Loucy (cell line): ENCODE measurements around the gene NRIP1.

Experiments
- H2AFZ ChIP-seq: fragments of 200-600 bp; sonication (generic); 2 replicates; pipeline ENCODE4 v1.6.0; 2016; ENCODE audit warnings: antibody characterized with exemption, mild to moderate bottlenecking, low read length, moderate library complexity
- H3F3A ChIP-seq: fragments of 200-600 bp; 2 replicates; pipeline ENCODE4 v1.6.0; 2016; ENCODE audit warnings: antibody characterized with exemption, low read depth, mild to moderate bottlenecking
- H3K27me3 ChIP-seq: fragments of 200-600 bp; sonication (generic); 2 replicates; pipeline ENCODE4 v1.6.1; 2014; ENCODE audit warnings: low read length, mild to moderate bottlenecking; ENCODE audit not compliant: insufficient read depth, poor library complexity, severe bottlenecking
- H3K36me3 ChIP-seq: fragments of 200-600 bp; sonication (generic); 2 replicates; pipeline ENCODE4 v1.6.1; 2016; ENCODE audit warnings: low read length; ENCODE audit not compliant: insufficient read depth
- H3K4me1 ChIP-seq: fragments of 200-600 bp; sonication (generic); 2 replicates; pipeline ENCODE4 v1.5.1; 2014; ENCODE audit warnings: low read length, mild to moderate bottlenecking; ENCODE audit not compliant: insufficient read depth, poor library complexity, severe bottlenecking
- H3K4me2 ChIP-seq: fragments of 200-600 bp; sonication (generic); 2 replicates; pipeline ENCODE4 v1.6.0; 2014; ENCODE audit warnings: antibody characterized with exemption, low read length, low read depth, mild to moderate bottlenecking; ENCODE audit not compliant: poor library complexity, severe bottlenecking
- H3K4me3 ChIP-seq: fragments of 200-600 bp; sonication (generic); 2 replicates; pipeline ENCODE4 v1.5.1; 2014; ENCODE audit warnings: low read length, mild to moderate bottlenecking, mixed read lengths; ENCODE audit not compliant: poor library complexity, severe bottlenecking
- H3K79me2 ChIP-seq: fragments of 200-600 bp; sonication (generic); 2 replicates; pipeline ENCODE4 v1.6.1; 2014; ENCODE audit warnings: low read length; ENCODE audit not compliant: insufficient read depth
- H3K9ac ChIP-seq: fragments of 200-600 bp; sonication (generic); 2 replicates; pipeline ENCODE4 v1.6.0; 2014; ENCODE audit warnings: mild to moderate bottlenecking, low read depth, low read length, moderate library complexity; ENCODE audit not compliant: poor library complexity, severe bottlenecking
- H3K9me2 ChIP-seq: fragments of 200-600 bp; sonication (generic); replicated peaks from 2 replicates; pipeline ENCODE4 v1.6.1; 2016; ENCODE audit warnings: low read depth, low read length, mixed read lengths
- H3K9me3 ChIP-seq: fragments of 200-600 bp; sonication (generic); 2 replicates; pipeline ENCODE4 v1.6.1; 2014; ENCODE audit warnings: mild to moderate bottlenecking, antibody characterized with exemption, low read length, low read depth; ENCODE audit not compliant: insufficient read depth
- H4K20me1 ChIP-seq: fragments of 200-600 bp; sonication (generic); 2 replicates; pipeline ENCODE4 v1.6.0; 2014; ENCODE audit warnings: antibody characterized with exemption, low read length, mild to moderate bottlenecking; ENCODE audit not compliant: insufficient read depth, poor library complexity, severe bottlenecking
- CTCF ChIP-seq: fragments of 200-600 bp; sonication (generic); conservative IDR thresholded peaks from 2 replicates; pipeline ENCODE4 v1.5.1; 2014; ENCODE audit warnings: mild to moderate bottlenecking, antibody characterized with exemption, low read length
- EZH2phosphoT487 ChIP-seq: fragments of 200-600 bp; IDR thresholded peaks from 2 replicates; pipeline ENCODE4 v1.6.1; 2018; ENCODE audit warnings: antibody characterized with exemption, mild to moderate bottlenecking, moderate library complexity, borderline replicate concordance

The NRIP1 gene

GRCh38 chr21:14959343-14959742, 105.5 kb downstream of the NRIP1 start:
- no peaks in the 10 kb centered on the region for H3K27me3 ChIP-seq
- no peaks in the 10 kb centered on the region for H3F3A ChIP-seq
- H3K79me2 ChIP-seq, result no peaks in the 10 kb centered on the region
- H2AFZ ChIP-seq, result no peak overlapping the region
- no peak overlapping the region for H3K9ac ChIP-seq
- peaks cover 14% of the 10 kb centered on the region for H3K4me1 ChIP-seq
- no peaks in the 10 kb centered on the region for H3K9me3 ChIP-seq
- H4K20me1 ChIP-seq, result no peaks in the 10 kb centered on the region
- H3K4me2 ChIP-seq, result no peak overlapping the region
- H3K4me3 ChIP-seq, result no peak overlapping the region
- H3K9me2 ChIP-seq, result no peaks in the 10 kb centered on the region
- TF ChIP-seq CTCF (no peak), EZH2phosphoT487 (no peak)
- H3K36me3 ChIP-seq, result peaks cover 8% of the 10 kb centered on the region; the same call in 1 of the 2 replicates

GRCh38 chr21:14957836-14958235, 107.0 kb downstream of the NRIP1 start:
- H3K9me2 ChIP-seq, result no peaks in the 10 kb centered on the region
- H3K4me3 ChIP-seq, result no peak overlapping the region
- no peaks in the 10 kb centered on the region for H3K9me3 ChIP-seq
- H3F3A ChIP-seq, result no peaks in the 10 kb centered on the region
- no peaks in the 10 kb centered on the region for H3K79me2 ChIP-seq
- H3K9ac ChIP-seq, result no peak overlapping the region
- no peak overlapping the region for H2AFZ ChIP-seq
- no peak overlapping the region for H3K4me2 ChIP-seq
- no peaks in the 10 kb centered on the region for H4K20me1 ChIP-seq
- H3K36me3 ChIP-seq, result no peaks in the 10 kb centered on the region
- H3K27me3 ChIP-seq, result no peaks in the 10 kb centered on the region
- H3K4me1 ChIP-seq, result peaks cover 14% of the 10 kb centered on the region
- TF ChIP-seq EZH2phosphoT487 (no peak), CTCF (no peak)

- Histone ChIP-seq H3K9me3 (no peaks in the 10 kb centered on the region), H3K4me3 (no peak overlapping the region), H3K36me3 (no peaks in the 10 kb centered on the region), H3K4me1 (peaks cover 14% of the 10 kb centered on the region), H3K27me3 (no peaks in the 10 kb centered on the region), H3K9me2 (no peaks in the 10 kb centered on the region), H3K4me2 (no peak overlapping the region), H3F3A (no peaks in the 10 kb centered on the region), H4K20me1 (no peaks in the 10 kb centered on the region), H2AFZ (no peak overlapping the region), H3K79me2 (no peaks in the 10 kb centered on the region), H3K9ac (no peak overlapping the region)
- TF ChIP-seq EZH2phosphoT487 (no peak), CTCF (no peak)
These were observed 108.0 kb downstream of the NRIP1 start for GRCh38 chr21:14956807-14957206.
